ENCODE data around the gene PLXNB1. TPM values are rescaled to one million over a fixed set of nuclear protein-coding genes. Genes with fewer than 3 reads are reported as not detected.

The PLXNB1 gene
- total RNA-seq, 1 donor from 2014 or later: 1.6 TPM

DNA sequence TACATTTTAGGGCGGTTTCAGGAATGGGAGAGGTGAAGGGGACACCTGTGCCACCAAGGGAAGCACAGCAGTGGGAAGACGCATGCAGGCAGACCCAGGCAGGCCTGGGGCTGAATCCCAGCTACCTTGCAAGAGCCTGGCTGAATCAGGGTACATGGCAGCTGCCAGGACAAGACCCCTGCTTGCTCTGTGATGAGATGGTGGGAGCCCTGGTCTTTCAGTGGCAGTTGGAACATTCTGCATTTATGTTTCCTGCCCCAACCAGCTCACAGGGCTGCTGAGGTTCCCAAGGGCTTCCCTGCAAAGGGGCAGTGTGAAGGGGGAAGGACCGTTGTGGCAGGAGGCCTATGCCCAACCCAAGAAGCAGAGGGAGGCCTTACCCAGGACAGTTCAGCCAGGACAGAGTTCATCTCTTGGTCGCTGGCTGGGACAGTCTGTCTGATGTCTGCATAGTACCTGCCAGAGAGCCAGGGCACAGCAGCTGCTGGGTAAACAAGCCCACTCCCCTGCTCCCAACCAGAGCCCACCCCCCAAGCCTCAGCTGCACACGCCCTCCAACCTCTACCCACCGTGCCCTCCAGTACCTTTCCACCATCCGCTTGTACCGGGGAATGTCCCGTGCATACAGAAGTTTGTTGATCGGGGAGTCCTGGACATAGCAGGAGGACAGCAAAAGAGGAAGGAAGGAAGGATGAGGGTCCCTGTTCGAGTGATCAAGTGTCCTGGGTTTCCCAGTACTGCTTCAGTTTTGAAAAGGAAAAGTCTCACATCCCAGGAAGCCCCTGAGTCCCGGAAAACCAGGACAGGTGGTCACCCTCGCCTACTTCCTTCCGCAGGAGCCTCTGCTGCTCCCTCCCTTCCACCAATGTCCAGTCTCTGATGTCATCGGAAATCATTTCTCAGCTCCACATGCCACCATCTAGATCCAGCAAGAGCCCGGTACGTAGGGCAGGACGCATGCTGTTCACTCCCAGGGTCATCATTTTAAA lies 23.1 kb downstream of the PLXNB1 start:
- intact Hi-C loops (cut with micrococcal nuclease): loop anchor here (10.0 kb wide), 1 partner anchor 228 kb away; the partner anchor contains the start of gene SLC26A6

DNA sequence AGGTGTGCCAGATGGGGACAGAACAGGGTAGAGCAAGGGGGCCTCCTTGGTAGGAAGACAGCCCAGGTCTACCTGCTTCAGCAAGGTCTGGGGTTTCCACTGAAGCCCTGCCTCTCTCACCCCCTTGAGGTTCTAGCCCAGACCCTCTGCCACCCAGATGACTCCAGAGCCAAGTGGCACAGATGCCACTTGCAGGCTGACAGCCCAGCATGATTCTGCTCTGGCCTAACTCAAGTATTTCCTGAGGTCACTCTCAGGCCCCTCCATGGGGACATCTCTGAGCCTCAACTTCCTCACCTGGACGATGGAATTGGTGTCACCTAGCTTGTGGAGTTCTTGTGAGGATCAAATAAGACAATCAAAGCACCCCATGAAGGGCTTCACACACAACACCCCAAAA lies 23.9 kb downstream of the PLXNB1 start:
- intact Hi-C loops (cut with micrococcal nuclease): loop anchor here (10.0 kb wide), 1 partner anchor 229 kb away; the partner anchor contains the start of gene SLC26A6

DNA sequence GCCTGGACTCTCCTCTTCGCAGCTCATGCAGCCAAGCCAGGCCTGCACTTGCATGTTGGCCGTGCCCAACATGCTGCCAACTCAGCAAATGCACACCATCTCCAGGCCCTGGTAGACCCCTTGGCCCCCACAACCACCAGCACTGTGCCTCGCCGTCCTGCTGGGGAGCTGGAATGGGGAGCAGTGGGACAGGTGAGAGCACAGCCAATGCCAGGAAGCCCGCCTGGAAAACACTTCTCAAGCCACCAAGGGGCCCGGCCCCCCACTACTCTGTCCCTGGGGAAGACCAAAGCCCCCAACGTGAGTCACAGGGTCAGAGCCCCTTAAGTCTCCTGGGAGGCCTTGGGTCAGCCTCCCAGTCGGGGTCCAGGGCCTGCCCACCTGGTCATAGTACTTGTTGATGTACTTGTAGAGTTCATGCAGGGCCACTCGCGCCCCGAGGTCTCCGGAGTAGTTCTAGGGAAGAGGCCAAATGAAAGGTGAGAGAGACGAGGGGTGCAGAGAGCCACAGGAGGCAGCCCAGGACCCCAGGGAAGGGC lies 24.5 kb downstream of the PLXNB1 start:
- intact Hi-C loops (cut with micrococcal nuclease): loop anchor here (10.0 kb wide), 1 partner anchor 229 kb away; the partner anchor contains the start of gene SLC26A6

DNA sequence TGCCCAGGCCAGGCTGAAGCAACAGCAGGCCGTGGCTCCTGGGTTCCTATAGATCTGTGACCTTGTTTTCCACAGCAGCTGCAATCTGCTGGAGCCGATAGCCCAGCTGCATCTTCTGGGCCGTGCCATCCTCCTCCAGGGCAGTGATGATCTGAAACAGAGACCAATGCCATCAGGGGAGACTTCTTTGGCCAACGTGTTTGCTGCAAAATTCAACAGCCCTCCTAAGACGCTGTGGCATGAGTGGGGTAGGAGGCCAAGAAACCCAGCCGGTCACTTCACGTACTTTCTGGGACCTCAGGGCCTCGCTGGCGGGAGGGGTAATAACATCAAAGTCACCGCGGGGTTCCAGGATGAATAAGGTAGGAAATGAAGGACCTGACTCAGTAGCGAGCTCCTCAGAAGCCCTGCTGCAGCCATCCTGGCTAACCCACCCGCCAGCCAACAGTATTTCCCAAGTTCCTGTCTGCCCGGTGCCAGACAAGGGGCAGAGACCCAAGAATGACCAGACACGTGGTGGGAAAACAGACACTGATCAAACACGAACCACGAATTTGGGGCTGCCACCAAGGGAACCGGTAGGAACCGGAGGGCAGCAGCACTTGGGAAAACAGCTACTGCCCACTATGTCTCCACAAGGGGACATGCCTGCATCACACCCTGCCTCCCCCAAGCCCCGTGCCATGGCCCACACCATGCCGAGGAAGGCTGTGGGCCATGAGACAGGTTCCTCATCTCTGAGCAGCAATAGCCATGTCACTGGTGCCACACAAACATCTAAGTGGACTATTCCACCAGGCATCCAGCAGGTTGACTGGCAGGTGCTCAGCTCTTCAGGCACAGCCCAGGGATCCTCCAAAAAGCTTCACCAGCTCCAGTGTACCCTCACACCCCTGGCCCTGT lies 25.2 kb downstream of the PLXNB1 start:
- intact Hi-C loops (cut with micrococcal nuclease): loop anchor here (10.0 kb wide), 1 partner anchor 230 kb away; the partner anchor contains the start of gene SLC26A6

DNA sequence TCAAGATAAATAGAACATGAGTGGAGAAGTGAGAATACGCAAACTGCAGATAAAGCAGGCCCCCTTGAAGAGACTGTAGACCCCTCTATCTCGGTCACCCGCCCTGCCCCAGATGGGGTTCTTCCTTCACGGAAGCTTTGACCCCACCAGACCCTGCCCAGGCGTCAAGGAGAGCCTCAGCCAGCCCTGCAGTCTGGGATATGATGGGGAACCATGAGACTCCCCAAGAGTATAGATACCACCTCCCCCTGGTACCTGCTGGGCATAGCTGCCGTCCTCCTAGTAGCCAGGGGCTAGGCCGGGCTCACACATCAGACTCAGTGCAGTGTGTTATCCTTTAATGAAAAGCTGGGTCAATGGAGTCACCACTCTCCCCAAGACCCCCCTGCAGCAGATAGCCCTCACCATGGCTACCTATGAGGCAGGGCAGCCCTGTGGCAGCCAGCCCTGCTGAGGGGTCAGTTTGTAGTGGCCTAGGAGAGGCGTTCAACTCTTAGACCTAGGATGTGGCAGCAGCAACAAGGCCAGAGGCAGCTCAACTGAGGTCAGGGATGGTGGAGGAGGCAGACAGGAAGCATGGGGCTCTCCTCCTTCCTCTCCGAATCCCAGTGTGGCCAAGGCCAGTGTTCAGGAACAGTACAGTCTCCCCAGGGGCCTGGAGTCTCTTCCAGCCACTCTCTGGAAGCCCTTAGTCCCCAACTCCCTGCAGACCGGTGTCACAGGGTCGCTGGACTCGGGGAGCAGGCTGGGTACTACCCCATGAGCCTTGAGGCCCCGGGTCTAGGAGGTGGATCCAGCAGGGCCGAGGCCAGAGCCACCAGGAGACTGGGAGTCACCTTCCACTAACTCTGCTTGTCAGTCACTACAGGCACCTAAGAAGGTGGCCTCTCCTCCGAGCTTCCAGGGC lies 26.1 kb downstream of the PLXNB1 start:
- intact Hi-C loops (cut with micrococcal nuclease): loop anchor here (10.0 kb wide), 1 partner anchor 231 kb away; the partner anchor contains the start of gene SLC26A6

DNA sequence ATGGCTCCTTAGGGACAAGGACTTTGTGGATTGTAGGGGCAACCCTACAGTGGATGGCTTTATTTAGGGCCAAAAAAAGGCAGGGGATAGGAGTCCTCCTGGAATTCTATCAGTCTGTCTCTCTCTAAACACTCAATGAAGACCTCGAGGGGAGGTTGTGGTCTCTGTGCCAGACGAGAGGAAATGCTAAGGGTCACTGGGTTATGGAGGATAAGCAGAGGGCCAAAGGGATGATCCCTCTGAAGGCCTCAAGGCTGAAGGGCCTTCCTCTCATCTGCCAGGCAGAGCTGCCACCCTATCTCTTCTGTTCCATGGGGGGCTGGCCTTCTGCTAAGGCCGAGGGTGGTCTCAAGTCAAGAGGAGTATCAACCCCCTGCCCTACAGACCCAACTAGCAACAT lies 27.0 kb downstream of the PLXNB1 start:
- intact Hi-C loops (cut with micrococcal nuclease): loop anchor here (10.0 kb wide), 1 partner anchor 232 kb away; the partner anchor contains the start of gene SLC26A6

DNA sequence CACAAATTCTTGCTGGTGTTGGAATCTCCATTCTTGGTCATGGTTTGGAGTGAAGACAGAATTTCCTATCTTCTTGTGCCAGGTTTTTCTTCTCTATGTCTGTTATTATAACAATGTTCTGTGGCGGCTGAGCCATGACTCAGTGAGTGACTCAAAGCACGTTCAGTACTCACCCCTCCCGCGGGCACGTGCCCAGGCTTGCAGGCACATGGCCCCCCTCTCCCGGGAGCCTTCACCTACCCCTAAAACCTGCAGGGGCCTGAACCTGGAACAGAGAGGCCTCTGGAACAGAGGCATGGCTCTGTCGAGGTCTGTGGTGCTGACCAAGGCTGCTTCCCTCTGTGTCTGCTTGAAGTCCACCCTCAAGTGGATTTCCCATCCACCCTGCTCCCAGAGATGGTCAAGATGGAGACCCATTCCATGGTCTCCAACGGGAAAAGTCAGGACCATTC lies 27.6 kb downstream of the PLXNB1 start:
- intact Hi-C loops (cut with micrococcal nuclease): loop anchor here (10.0 kb wide), 1 partner anchor 232 kb away; the partner anchor contains the start of gene SLC26A6

DNA sequence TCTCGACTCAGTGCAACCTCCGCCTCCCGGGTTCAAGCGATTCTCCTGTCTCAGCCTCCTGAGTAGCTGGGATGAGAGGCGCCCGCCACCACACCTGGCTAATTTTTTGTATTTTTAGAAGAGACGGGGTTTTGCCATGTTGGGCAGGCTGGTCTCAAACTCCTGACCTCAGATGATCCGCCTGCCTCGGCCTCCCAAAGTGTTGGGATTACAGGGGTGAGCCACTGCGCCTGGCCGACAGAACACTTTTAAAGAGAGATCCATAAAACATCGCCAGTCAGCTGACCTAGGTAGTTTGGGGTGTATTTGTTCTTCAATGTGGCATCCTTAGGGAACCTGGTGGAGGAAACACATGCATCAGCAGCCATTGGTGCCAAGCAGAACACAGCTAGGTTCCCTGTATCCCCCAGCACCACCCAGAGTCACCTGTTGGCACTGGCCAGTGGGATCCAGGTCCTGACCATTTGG lies 28.4 kb downstream of the PLXNB1 start:
- intact Hi-C loops (cut with micrococcal nuclease): loop anchor here (1.0 to 10.0 kb wide), 5 partner anchors 35 to 233 kb away; partner anchors contain the start of gene SLC26A6

DNA sequence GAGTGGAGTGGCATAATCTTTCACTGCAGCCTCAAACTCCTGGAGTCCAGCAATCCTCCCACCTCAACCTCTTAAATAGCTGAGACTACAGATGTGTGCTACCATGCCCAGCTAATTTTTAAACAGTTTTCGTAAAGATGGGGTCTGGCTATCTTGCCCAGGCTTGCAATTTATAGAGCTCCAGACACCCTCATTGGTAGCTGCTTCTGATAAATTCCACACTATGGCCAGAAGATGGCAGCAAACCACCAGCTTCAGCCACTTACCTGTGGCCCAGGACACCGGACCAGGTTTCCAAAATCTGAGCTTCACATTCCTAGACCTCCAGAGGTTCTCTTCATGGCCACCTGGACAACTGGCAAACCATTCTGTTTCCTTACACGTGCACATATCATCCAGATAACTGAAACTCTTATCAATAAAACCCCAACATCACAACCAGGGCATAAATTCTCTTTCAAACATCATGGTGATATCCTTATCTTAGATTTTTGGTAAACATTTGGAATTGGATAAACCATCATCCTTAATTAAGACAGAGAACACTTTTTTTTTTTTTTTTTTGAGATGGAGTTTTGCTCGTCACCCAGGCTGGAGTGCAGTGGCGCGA lies 29.0 kb downstream of the PLXNB1 start:
- intact Hi-C loops (cut with micrococcal nuclease): loop anchor here (1.0 to 10.0 kb wide), 5 partner anchors 35 to 234 kb away; partner anchors contain the start of gene SLC26A6

DNA sequence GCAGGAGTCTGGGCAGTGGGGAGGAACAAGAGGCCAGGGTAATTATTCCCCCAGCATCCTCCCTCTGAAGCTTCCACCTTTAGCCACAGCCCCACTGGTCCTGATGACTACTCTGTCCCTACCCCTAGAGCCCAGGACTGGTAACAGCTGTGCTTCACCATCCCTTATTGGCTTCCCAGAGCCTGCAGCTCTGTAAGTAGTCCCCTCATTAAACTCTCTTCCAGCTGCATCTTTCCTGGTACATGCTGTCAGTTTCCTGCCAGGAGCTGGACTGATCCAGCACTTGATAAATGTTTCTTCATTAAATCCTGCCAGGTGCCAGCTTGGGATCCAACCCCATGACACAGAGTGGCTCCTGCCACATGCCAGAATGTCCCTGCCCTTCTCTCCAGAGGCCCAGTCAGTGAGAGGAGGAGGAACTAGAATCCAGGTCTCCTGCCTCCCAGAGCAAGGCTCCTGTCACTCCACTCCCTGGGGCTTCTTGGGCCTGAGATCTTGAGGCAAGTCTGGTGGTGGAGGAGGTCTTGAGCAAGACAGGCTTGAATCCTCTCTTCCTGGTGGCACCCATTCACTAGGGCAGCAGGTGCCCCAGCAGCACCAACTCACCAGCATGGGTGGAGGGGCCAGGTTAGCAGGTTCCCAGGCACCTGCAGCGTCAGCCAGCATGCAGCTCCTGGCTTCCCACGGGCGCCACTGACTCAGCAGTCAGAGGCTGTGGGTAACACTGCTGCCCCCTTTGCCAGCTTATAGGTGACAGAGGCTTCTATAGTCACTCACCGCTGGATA lies 30.3 kb downstream of the PLXNB1 start:
- intact Hi-C loops (cut with micrococcal nuclease): loop anchor here (2.0 to 10.0 kb wide), 3 partner anchors 107 to 235 kb away; partner anchors contain the start of gene SLC26A6

DNA sequence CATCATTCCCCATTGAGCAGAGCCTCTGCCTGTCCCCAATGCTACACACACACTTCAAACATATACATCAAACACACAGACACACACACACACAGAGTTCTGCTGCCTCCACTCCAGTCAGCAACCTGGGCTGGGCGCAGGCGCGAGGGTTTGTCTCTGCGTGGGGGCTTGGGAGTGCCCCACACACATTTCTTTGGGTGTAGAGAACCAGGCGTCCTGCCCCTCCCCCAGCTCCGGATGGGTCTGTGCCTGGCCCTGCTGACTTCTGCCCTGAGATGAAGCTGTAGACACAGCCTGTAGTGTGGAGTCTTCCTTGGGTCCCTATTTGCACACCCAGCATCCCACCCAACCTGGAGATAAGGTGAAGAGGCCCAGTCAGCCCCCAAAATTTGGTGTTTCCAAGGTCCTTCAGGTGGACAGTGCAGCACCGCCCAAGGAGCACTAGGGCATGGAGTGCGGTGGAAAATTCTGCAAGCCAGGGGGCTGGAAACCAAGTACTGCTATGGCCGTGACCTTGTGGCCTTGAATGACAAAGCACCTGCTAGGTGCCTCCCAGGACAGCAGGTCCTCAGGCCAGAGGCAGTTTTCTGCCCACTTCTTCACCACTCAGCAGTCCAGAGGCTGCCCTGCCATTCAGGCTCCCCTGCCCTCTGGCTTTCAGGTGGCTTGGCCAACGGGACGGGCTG lies 31.0 kb downstream of the PLXNB1 start:
- intact Hi-C loops (cut with micrococcal nuclease): no loop called here

DNA sequence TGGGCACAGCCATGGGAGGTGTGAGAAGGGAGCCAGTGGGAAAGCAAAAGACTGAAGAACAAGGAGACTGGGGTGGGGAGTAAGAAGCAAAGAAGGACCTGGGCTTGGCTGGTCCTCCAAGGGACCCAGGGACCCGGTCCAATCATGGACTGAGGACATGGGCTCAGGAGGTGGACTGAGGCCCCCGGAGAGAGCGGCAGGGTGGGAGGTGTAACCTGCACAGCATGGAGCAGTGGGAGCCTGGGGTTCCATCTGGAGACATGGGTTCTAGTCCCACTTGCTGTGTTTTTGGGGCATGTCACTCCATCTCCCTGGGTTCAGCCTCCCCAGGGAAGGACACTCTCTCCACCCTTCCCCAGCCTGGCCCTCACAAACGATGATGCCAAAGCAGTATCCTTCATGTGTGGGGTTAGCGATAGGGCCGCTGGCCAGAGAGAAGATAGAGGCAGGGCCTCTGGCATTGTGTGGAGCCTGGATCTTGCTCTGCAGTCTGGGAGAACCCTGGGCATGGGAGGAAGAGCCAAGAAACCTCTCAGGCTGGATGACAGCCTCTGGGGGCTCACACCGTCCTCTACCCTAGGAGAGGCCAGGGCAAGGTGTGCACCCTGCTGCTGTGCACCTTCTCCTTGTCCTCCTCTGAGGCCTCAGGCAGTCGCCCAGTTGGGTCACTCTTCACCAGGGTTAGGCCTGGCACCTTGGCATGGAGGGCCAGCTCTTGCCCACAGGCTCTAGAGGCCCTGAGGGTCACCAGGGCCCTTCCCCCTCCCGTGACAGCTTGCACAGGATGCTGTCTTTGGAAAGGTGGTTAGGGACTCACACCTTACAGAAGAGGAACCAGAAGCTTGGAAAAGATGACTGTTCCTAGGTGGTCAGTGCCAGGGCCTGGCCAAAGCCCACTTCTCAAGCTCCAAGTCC lies 31.9 kb downstream of the PLXNB1 start:
- intact Hi-C loops (cut with micrococcal nuclease): no loop called here

DNA sequence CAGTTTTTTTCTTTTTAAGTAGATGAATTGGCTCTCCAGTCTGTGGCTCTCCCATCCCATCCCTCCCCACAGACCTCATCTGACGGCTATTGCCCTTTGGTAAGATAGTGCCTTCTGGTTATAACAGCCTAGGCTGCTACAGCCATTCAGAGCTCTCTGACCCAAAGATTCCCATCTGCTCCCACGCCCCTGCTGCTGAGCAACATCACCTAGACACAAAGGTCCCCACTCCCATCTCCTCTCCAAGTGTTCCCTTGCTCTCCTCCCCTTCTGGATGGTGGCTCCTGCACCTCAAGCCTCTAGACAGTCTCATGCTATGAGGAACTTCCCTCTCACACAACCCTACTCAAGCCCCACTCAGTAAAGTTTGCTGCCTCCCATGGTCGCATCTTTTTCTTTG lies 34.2 kb downstream of the PLXNB1 start:
- intact Hi-C loops (cut with micrococcal nuclease): no loop called here

DNA sequence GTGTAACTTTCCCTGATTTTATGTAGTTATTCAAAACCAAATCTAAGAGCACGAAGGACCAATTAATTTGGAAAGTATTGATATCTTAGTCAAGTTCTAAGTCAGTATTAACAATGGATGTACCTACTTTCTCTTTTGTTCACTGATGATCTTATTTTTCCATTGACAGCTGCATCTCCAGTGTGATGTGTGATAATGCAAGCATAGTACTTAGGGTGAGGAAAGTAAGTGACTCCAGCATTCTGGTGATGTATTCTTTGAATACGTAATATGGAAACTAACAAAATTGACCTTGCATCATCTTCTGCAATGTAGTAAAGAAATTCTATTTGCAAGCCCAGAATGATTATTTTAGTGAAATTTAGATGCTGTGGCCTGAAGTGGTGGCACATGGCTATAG lies 35.5 kb downstream of the PLXNB1 start:
- intact Hi-C loops (cut with micrococcal nuclease): no loop called here

DNA sequence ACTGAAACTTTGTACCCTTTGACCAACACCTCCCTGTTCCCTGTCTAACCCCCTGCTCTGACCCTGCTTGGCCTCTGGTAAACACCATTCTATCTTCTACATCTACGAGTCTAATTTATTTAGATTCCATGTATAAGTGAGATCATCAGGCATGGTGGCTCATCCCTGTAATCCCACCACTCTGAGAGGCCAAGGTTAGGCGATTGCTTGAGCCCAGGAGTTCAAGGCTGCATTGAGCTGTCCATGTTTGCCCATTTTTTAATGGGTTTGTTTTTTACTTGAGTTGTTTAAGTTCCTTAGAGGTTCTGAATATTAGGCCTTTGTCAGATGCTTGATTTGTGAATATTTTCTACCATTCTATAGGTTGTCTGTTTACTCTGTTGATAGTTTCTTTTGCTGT lies 40.9 kb downstream of the PLXNB1 start:
- intact Hi-C loops (cut with micrococcal nuclease): no loop called here

DNA sequence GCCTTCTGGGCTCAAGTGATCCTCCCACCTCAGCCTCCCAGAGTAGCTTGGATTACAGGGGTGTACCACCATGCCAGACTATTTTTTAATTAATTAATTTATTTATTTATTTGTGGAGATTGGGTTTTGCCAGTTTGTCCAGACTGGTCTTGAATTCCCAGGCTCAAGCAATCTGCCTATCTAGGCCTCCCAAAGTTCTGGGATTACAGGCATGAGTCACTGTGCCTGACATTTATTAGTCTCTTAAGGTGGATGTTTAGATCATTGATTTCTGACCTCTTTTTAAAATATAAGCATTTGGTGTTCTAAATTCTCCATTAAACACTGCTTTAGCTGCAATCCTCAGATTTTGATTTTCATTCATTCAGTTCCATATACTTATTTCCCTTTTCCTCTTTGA lies 42.3 kb downstream of the PLXNB1 start:
- intact Hi-C loops (cut with micrococcal nuclease): no loop called here

Measured in T-helper 2 cell treated with Interferon-gamma antibody and Interleukin-4, amounts not matched to agents 100 ng/mL and 5 ng/mL, for 36 hours (primary cell).